Measurements from ENCODE around the gene PTPRG. TPM values are rescaled to one million over a fixed set of nuclear protein-coding genes. Genes with fewer than 3 reads are reported as not detected.
"Not testable (repeated sequence)": the region's sequence is repeated elsewhere in the genome, so short reads cannot be mapped to it uniquely, and the experiment has no call there.

Gene PTPRG
- polyA plus RNA-seq, 3 donors = not detected

GRCh38 chr3:61707492-61707891 is 146.1 kb downstream of the PTPRG start:
- no peak for DNase-seq
- H3K27me3 ChIP-seq (ENCODE audit: control insufficient read depth in 2 of 2, insufficient read depth in 2 of 2, low read length in 2 of 2) = no peaks in the 10 kb centered on the region
- no peaks in the 10 kb centered on the region for H3K36me3 ChIP-seq (replicated peaks in 1 of 2; ENCODE audit: control insufficient read depth in 1 of 2, insufficient read depth in 2 of 2, low read length in 2 of 2)
- H3K9me3 ChIP-seq (replicated peaks in 1 of 2; ENCODE audit: control insufficient read depth in 1 of 2, insufficient read depth in 1 of 2, low read length in 2 of 2) = peaks cover 0 to 3% of the 10 kb centered on the region in 2 donors
- Mint-ChIP-seq H3K9me3 (peaks cover 0 to 17% (median 4%) of the 10 kb centered on the region in 7 donors), H3K4me1 (no peaks in the 10 kb centered on the region), H3K27ac (no peak overlapping the region), H3K36me3 (no peaks in the 10 kb centered on the region), H3K4me3 (no peak overlapping the region), H3K27me3 (ENCODE audit: low read depth in 3 of 3) (peaks cover 0 to 5% (median 0%) of the 10 kb centered on the region in 3 donors)
- intact Hi-C loops (cut with micrococcal nuclease) = no loop called here
- H3K4me1 ChIP-seq (ENCODE audit: control insufficient read depth in 1 of 2, insufficient read depth in 2 of 2, low read length in 2 of 2) = no peaks in the 10 kb centered on the region
- H4K20me1 ChIP-seq (ENCODE audit: insufficient read depth, low read length) = no peaks in the 10 kb centered on the region
- no peaks in the 10 kb centered on the region for H3K79me2 ChIP-seq (ENCODE audit: insufficient read depth, low read length)
- no peak overlapping the region for H3K4me3 ChIP-seq (replicated peaks in 1 of 3; ENCODE audit: low read depth in 2 of 3, low read length in 3 of 3)
- no peak for TF ChIP-seq CTCF (IDR thresholded peaks at IDR 0.05)
- no peak overlapping the region for H3K4me2 ChIP-seq (replicated peaks; ENCODE audit: extremely low read depth, low read length, poor library complexity, severe bottlenecking)
- H3K9ac ChIP-seq (ENCODE audit: insufficient read depth, low read length, poor library complexity, severe bottlenecking) = no peak overlapping the region
- no CpG with 5 or more reads among the region's 1 CpG for WGBS (ENCODE audit: insufficient coverage)
- no peak overlapping the region for H2AFZ ChIP-seq (ENCODE audit: insufficient read depth, low read depth, low read length, poor library complexity, severe bottlenecking)
- no peak overlapping the region for H3K27ac ChIP-seq (ENCODE audit: low read depth in 1 of 2, low read length in 2 of 2)

- H2AFZ ChIP-seq (ENCODE audit: insufficient read depth, low read depth, low read length, poor library complexity, severe bottlenecking); H3K27ac Mint-ChIP-seq; H3K9ac ChIP-seq (ENCODE audit: insufficient read depth, low read length, poor library complexity, severe bottlenecking); H3K36me3 Mint-ChIP-seq; H3K4me2 ChIP-seq (replicated peaks; ENCODE audit: extremely low read depth, low read length, poor library complexity, severe bottlenecking); H3K27me3 Mint-ChIP-seq (ENCODE audit: low read depth in 3 of 3); DNase-seq; intact Hi-C loops (cut with micrococcal nuclease); H3K4me1 Mint-ChIP-seq; H3K27me3 ChIP-seq (ENCODE audit: control insufficient read depth in 2 of 2, insufficient read depth in 2 of 2, low read length in 2 of 2); H3K4me3 ChIP-seq (replicated peaks in 1 of 3; ENCODE audit: low read depth in 2 of 3, low read length in 3 of 3); H4K20me1 ChIP-seq (ENCODE audit: insufficient read depth, low read length); H3K4me1 ChIP-seq (ENCODE audit: control insufficient read depth in 1 of 2, insufficient read depth in 2 of 2, low read length in 2 of 2); H3K79me2 ChIP-seq (ENCODE audit: insufficient read depth, low read length); H3K27ac ChIP-seq (ENCODE audit: low read depth in 1 of 2, low read length in 2 of 2); H3K4me3 Mint-ChIP-seq; H3K9me3 ChIP-seq (replicated peaks in 1 of 2; ENCODE audit: control insufficient read depth in 1 of 2, insufficient read depth in 1 of 2, low read length in 2 of 2); H3K36me3 ChIP-seq (replicated peaks in 1 of 2; ENCODE audit: control insufficient read depth in 1 of 2, insufficient read depth in 2 of 2, low read length in 2 of 2): not testable (repeated sequence)
- peaks cover 0 to 16% (median 6%) of the 10 kb centered on the region in 7 donors for H3K9me3 Mint-ChIP-seq
- WGBS (ENCODE audit: insufficient coverage) = 100% methylated on average over 1 of the region's 3 CpGs
These were observed 149.5 kb downstream of the PTPRG start for GRCh38 chr3:61710920-61711319.
